KMS-11 (cell line): ENCODE results near the gene BCO1.

ENCODE experiments used
- H2AFZ ChIP-seq: fragments of 200-600 bp; sonication (generic); 2 replicates; pipeline ENCODE4 v1.6.1; 2016; ENCODE audit warnings: antibody characterized with exemption, mixed run types, low read depth
- H3K27ac ChIP-seq: fragments of 200-600 bp; sonication (generic); 2 replicates; pipeline ENCODE4 v1.6.1; 2016; ENCODE audit warnings: mild to moderate bottlenecking, mixed run types
- H3K27me3 ChIP-seq: fragments of 200-600 bp; sonication (generic); 2 replicates; pipeline ENCODE4 v1.6.1; 2017; ENCODE audit warnings: mild to moderate bottlenecking, low read depth, mixed run types, moderate library complexity; ENCODE audit not compliant: insufficient read depth
- H3K36me3 ChIP-seq: fragments of 200-600 bp; sonication (generic); 2 replicates; pipeline ENCODE4 v1.6.1; 2017; ENCODE audit warnings: mild to moderate bottlenecking, mixed run types; ENCODE audit not compliant: insufficient read depth
- H3K4me1 ChIP-seq: fragments of 200-600 bp; sonication (generic); 2 replicates; pipeline ENCODE4 v1.6.1; 2016; ENCODE audit warnings: mild to moderate bottlenecking, low read depth, mixed run types; ENCODE audit not compliant: poor library complexity, severe bottlenecking
- H3K4me2 ChIP-seq: fragments of 200-600 bp; sonication (generic); 2 replicates; pipeline ENCODE4 v1.7.0; 2016; ENCODE audit warnings: mild to moderate bottlenecking, mixed run types
- H3K4me3 ChIP-seq: fragments of 200-600 bp; sonication (generic); IDR thresholded peaks from 2 replicates; pipeline ENCODE4 v1.6.1; 2017; ENCODE audit warnings: low read depth, low read length, mixed read lengths; ENCODE audit not compliant: insufficient read depth
- H3K79me2 ChIP-seq: fragments of 200-600 bp; sonication (generic); 2 replicates; pipeline ENCODE4 v1.6.1; 2016; ENCODE audit warnings: low read depth, mixed run types; ENCODE audit not compliant: insufficient read depth
- H3K9ac ChIP-seq: fragments of 200-600 bp; sonication (generic); 2 replicates; pipeline ENCODE4 v1.6.1; 2016; ENCODE audit warnings: mild to moderate bottlenecking, mixed run types
- H4K20me1 ChIP-seq: fragments of 200-600 bp; sonication (generic); 2 replicates; pipeline ENCODE4 v1.6.1; 2016; ENCODE audit warnings: mild to moderate bottlenecking, mixed run types; ENCODE audit not compliant: insufficient read depth
- TF ChIP-seq, protein P1 (sequence below): fragments of 200-600 bp; sonication (generic); conservative IDR thresholded peaks from 2 replicates; pipeline ENCODE4 v1.6.1; 2017; ENCODE audit warnings: low read depth, mild to moderate bottlenecking, antibody characterized with exemption, low read length, moderate library complexity, mixed read lengths

Gene BCO1

DNA sequence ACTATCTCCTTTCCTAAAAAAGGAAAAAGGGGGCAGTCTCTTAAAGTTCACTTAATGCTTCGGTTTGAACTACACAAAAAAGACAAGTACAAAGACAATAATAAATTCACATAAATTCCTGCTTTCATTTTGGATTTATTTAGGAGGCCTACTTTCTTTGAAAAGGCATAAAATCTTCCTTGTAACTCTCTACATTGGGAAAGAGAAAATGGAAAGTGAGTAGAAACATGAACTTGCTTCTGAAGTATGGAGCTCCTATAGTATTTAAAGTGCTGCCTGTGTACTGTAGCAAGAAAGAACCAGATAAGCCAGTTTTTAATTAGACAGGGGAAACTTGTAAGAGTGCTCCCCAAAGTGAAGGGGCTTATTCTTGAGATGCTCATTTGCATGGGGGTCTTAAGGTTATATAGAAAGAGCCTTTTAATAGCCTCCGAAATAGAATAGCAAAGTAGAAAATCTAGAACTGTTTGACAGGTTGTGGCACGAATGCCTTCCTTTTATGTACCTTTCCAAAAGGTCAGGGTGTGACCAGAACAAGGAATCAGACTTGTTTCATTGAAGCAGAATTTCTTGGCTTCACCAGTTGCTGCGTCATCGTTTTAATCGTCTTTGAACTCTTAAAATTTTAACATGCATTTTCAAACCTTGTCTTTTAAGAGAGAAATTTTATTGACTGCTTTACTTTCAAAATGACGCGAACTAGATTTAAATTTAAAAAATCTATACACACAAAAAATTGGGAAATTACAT, 89.1 kb downstream of the BCO1 start:
- H3K4me1 ChIP-seq: no peaks in the 10 kb centered on the region
- H3K79me2 ChIP-seq: no peaks in the 10 kb centered on the region
- H4K20me1 ChIP-seq: no peaks in the 10 kb centered on the region
- H3K36me3 ChIP-seq: no peaks in the 10 kb centered on the region
- H3K27ac ChIP-seq: no peak overlapping the region
- no peak overlapping the region for H2AFZ ChIP-seq
- H3K4me2 ChIP-seq: no peak overlapping the region
- TF ChIP-seq, protein P1, sequence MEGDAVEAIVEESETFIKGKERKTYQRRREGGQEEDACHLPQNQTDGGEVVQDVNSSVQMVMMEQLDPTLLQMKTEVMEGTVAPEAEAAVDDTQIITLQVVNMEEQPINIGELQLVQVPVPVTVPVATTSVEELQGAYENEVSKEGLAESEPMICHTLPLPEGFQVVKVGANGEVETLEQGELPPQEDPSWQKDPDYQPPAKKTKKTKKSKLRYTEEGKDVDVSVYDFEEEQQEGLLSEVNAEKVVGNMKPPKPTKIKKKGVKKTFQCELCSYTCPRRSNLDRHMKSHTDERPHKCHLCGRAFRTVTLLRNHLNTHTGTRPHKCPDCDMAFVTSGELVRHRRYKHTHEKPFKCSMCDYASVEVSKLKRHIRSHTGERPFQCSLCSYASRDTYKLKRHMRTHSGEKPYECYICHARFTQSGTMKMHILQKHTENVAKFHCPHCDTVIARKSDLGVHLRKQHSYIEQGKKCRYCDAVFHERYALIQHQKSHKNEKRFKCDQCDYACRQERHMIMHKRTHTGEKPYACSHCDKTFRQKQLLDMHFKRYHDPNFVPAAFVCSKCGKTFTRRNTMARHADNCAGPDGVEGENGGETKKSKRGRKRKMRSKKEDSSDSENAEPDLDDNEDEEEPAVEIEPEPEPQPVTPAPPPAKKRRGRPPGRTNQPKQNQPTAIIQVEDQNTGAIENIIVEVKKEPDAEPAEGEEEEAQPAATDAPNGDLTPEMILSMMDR: no peak
- no peak overlapping the region for H3K9ac ChIP-seq
- no peak overlapping the region for H3K4me3 ChIP-seq
- H3K27me3 ChIP-seq: no peaks in the 10 kb centered on the region

DNA sequence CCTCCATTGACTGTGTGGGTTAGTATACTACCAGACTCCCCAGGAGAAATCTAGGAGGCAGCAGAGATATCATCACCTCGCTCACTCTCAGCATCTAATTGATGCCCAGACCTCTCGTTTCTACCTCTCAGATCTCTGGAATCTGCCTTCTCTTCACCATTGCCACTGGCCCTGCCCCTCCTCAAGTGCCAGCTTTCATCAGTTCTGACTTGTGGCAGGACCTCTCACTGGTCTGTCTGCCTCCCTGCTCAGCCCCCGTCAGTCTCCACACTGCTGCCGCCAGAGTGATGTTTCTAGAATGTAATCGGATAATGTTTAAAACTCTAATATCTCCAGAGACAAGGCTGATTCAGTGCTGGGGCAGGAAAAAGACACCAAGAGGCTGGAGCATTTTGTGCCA, 91.5 kb downstream of the BCO1 start:
- Histone ChIP-seq H3K4me1 (no peaks in the 10 kb centered on the region), H2AFZ (no peak overlapping the region), H3K4me2 (no peak overlapping the region), H3K4me3 (no peak overlapping the region), H3K79me2 (no peaks in the 10 kb centered on the region), H3K36me3 (no peaks in the 10 kb centered on the region), H3K27me3 (no peaks in the 10 kb centered on the region), H3K27ac (no peak overlapping the region), H4K20me1 (no peaks in the 10 kb centered on the region), H3K9ac (no peak overlapping the region)
- TF ChIP-seq, protein P1: no peak

DNA sequence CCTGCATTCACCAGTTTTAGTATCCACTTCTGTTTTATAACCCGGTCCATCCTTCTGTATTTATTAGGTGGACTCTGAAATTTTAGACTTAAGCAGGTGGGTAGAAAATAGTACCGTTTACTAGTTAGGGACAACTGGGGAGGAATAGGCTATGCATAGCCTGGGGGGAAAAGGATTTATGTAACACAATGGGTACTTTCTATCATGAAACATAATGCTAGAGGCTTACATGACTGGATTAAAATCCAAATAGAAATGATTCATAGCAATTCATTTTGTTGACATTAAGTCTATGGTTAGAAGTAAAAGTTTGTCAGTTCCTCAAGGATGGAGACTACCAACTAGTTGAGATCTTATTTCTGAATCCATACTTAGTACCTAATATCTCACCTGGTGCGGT, 94.9 kb downstream of the BCO1 start:
- H2AFZ ChIP-seq: no peak overlapping the region
- H3K9ac ChIP-seq: no peak overlapping the region
- H3K4me1 ChIP-seq: no peaks in the 10 kb centered on the region
- H3K36me3 ChIP-seq: no peaks in the 10 kb centered on the region
- H3K27ac ChIP-seq: no peak overlapping the region
- H4K20me1 ChIP-seq: no peaks in the 10 kb centered on the region
- no peaks in the 10 kb centered on the region for H3K27me3 ChIP-seq
- no peak overlapping the region for H3K4me2 ChIP-seq
- H3K4me3 ChIP-seq: no peak overlapping the region
- TF ChIP-seq, protein P1: no peak
- no peaks in the 10 kb centered on the region for H3K79me2 ChIP-seq

DNA sequence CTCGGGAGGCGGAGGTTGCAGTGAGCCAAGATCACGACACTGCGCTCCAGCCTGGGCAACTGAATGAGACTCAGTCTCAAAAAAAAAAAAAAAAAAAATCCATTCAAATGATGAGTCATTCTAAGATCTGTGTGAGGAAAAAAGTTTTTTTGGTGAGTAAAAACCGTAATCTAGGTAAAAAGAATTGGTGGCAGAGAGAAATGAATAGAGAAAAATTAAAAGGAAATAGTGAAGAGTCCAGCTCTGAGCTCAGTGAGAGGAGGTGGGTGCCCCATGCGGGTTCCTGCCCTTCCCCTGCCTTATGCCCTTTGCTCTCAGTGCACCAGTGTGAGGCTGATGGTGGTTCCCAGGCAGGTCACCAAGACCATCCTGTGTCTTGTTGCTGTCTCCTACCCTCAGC, 97.2 kb downstream of the BCO1 start:
- Histone ChIP-seq H3K36me3 (no peaks in the 10 kb centered on the region), H4K20me1 (no peaks in the 10 kb centered on the region), H3K9ac (no peak overlapping the region), H2AFZ (no peak overlapping the region), H3K27ac (no peak overlapping the region), H3K4me3 (no peak overlapping the region), H3K4me2 (no peak overlapping the region), H3K27me3 (no peaks in the 10 kb centered on the region), H3K4me1 (no peaks in the 10 kb centered on the region), H3K79me2 (no peaks in the 10 kb centered on the region)
- TF ChIP-seq, protein P1: no peak
